SK-N-MC (cell line): ENCODE results near the gene DENND1B.

Source experiments
- EZH2 ChIP-seq: fragments of 200-600 bp; sonication (generic); IDR thresholded peaks from one replicate; pipeline ENCODE4 v1.6.1; 2017; ENCODE audit warnings: antibody characterized with exemption
- POLR2AphosphoS5 ChIP-seq: IDR thresholded peaks from 2 replicates; pipeline ENCODE4 v1.6.1; 2012; ENCODE audit warnings: mild to moderate bottlenecking, low read depth, low read length, borderline replicate concordance

- no peak for TF ChIP-seq POLR2AphosphoS5
- TF ChIP-seq EZH2, result no peak
Measured at GRCh38 chr1:197725976-197726375, 49.3 kb downstream of the DENND1B start.
